Endothelial cell of umbilical vein (primary cell): ENCODE results near the gene OR5M3. TPM values are rescaled to one million over a fixed set of nuclear protein-coding genes. Genes with fewer than 3 reads are reported as not detected.

Experiments
- BruUV-seq: library from RNA; stranded (reverse); fragments of 400-500 nt; replicated peaks from 2 replicates; lab custom pipeline; 2021; lab: Mats Ljungman, UMichigan
- CTCF ChIA-PET: fragments of 300-600, 350-600 bp; sonication (Branson Sonifier 250); formaldehyde crosslinking; loops from one replicate; lab custom pipeline; 2021; ENCODE audit warnings: antibody characterized with exemption, inconsistent platforms; lab: Charles Lee
- POLR2A ChIA-PET: fragments of 300-600, 350-600 bp; sonication (Branson Sonifier 250); formaldehyde crosslinking; loops from one replicate; lab custom pipeline; 2021; ENCODE audit warnings: antibody characterized with exemption, inconsistent platforms; lab: Charles Lee
- DNase-seq: peaks from one replicate; pipeline ENCODE4 v3.0.0-alpha.2; 2011; ENCODE audit warnings: low read depth, low spot score
- FAIRE-seq: peaks from 2 replicates; lab custom pipeline; 2011; peaks lifted over from hg19 to GRCh38; lab: Jason Lieb, UNC
- H2AFZ ChIP-seq: 2 replicates; pipeline ENCODE4 v1.6.0; 2012; ENCODE audit warnings: low read depth, low read length, control low read depth, inconsistent platforms
- H3K27ac ChIP-seq: 2 replicates; pipeline ENCODE4 v1.5.1; 2011; ENCODE audit warnings: low read depth, mild to moderate bottlenecking, control low read depth, low read length, moderate library complexity; ENCODE audit not compliant: insufficient read depth
- H3K27me3 ChIP-seq, 2 experiments: 2 replicates each; pipeline versions ENCODE4 v1.6.0 to v1.6.1; 2011; ENCODE audit warnings: low read length in 2 of 2, mixed read lengths in 1 of 2; ENCODE audit not compliant: control insufficient read depth in 2 of 2, insufficient read depth in 2 of 2
- H3K36me3 ChIP-seq, 2 experiments: 2 replicates in 1 of 2; 3 replicates in 1 of 2; pipeline ENCODE4 v1.5.1; 2011; ENCODE audit warnings: low read length in 2 of 2, mild to moderate bottlenecking in 1 of 2, moderate library complexity in 1 of 2; ENCODE audit not compliant: control insufficient read depth in 2 of 2, insufficient read depth in 2 of 2; ENCODE audit errors: extremely low read depth in 1 of 2
- H3K4me1 ChIP-seq: 3 replicates; pipeline ENCODE4 v1.5.1; 2011; ENCODE audit warnings: mild to moderate bottlenecking, low read length; ENCODE audit not compliant: control insufficient read depth, insufficient read depth; ENCODE audit errors: extremely low read depth
- H3K4me2 ChIP-seq: 2 replicates; pipeline ENCODE4 v1.6.1; 2011; ENCODE audit warnings: low read length, control low read depth, mixed read lengths; ENCODE audit not compliant: insufficient read depth
- H3K4me3 ChIP-seq, 3 experiments: fragments of 200-600 bp in 1 of 3; sonication (generic), shearing (Covaris generic) in 1 of 3; replicated peaks in 1 of 3; 2 replicates each; pipeline ENCODE4 v1.5.1; 2011 to 2016; ENCODE audit warnings: control low read depth in 3 of 3, low read length in 3 of 3, mild to moderate bottlenecking in 2 of 3, inconsistent platforms in 1 of 3, low read depth in 1 of 3, moderate library complexity in 1 of 3; ENCODE audit not compliant: insufficient read depth in 1 of 3
- H3K79me2 ChIP-seq: 2 replicates; pipeline ENCODE4 v1.6.0; 2012; ENCODE audit warnings: low read length, inconsistent platforms; ENCODE audit not compliant: control insufficient read depth, insufficient read depth
- H3K9ac ChIP-seq: replicated peaks from 2 replicates; pipeline ENCODE3; 2011; ENCODE audit warnings: low read length, control low read depth; ENCODE audit not compliant: insufficient read depth; ENCODE audit errors: extremely low read depth
- H3K9me1 ChIP-seq: replicated peaks from 3 replicates; pipeline ENCODE4 v1.6.0; 2011; ENCODE audit warnings: mild to moderate bottlenecking, low read length; ENCODE audit not compliant: control insufficient read depth, insufficient read depth; ENCODE audit errors: extremely low read depth
- H3K9me3 ChIP-seq: replicated peaks from 2 replicates; pipeline ENCODE4 v1.5.1; 2012; ENCODE audit warnings: low read length, inconsistent platforms; ENCODE audit not compliant: control insufficient read depth, insufficient read depth
- H4K20me1 ChIP-seq: replicated peaks from 2 replicates; pipeline ENCODE3; 2011; ENCODE audit warnings: mild to moderate bottlenecking, low read length; ENCODE audit not compliant: control insufficient read depth, insufficient read depth; ENCODE audit errors: extremely low read depth
- EZH2 ChIP-seq: IDR thresholded peaks from 2 replicates; pipeline ENCODE4 v1.6.1; 2012; ENCODE audit warnings: borderline replicate concordance, low read depth, mild to moderate bottlenecking, moderate library complexity, low read length, inconsistent platforms; ENCODE audit not compliant: severe bottlenecking
- FOS ChIP-seq: IDR thresholded peaks from 2 replicates; pipeline ENCODE4 v1.6.1; 2011; ENCODE audit warnings: mild to moderate bottlenecking, low read length, moderate library complexity, borderline replicate concordance; ENCODE audit not compliant: insufficient read depth
- GATA2 ChIP-seq: IDR thresholded peaks from 2 replicates; pipeline ENCODE4 v1.7.0; 2011; ENCODE audit warnings: low read depth, mild to moderate bottlenecking, moderate library complexity, mixed read lengths, low read length; ENCODE audit not compliant: insufficient read length, insufficient read depth
- JUN ChIP-seq: IDR thresholded peaks from 2 replicates; pipeline ENCODE4 v1.6.1; 2011; ENCODE audit warnings: borderline replicate concordance, low read depth; ENCODE audit not compliant: insufficient read length, insufficient read depth
- MYC ChIP-seq: IDR thresholded peaks from one replicate; pipeline ENCODE4 v1.6.1; 2011; ENCODE audit warnings: mild to moderate bottlenecking, low read depth, low read length
- POLR2A ChIP-seq: IDR thresholded peaks from 2 replicates; pipeline ENCODE4 v1.6.1; 2012; ENCODE audit warnings: low read depth, mild to moderate bottlenecking, control low read depth, low read length
- POLR2AphosphoS5 ChIP-seq: IDR thresholded peaks from 2 replicates; pipeline ENCODE4 v1.6.1; 2012; ENCODE audit warnings: low read depth, mild to moderate bottlenecking, control low read depth, low read length, moderate library complexity; ENCODE audit not compliant: insufficient read depth
- dilution Hi-C: fragments of 300-500 bp; cut with MboI; formaldehyde crosslinking; loops from one replicate; pipeline ENCODE4 v1.15.0; 2019; ENCODE audit warnings: low sequenced_read_pairs; ENCODE audit not compliant: extremely low pct_ligation_motif_present
- intact Hi-C: fragments of 100-400 bp; cut with micrococcal nuclease; formaldehyde crosslinking; loops from one replicate; pipeline ENCODE4 v1.10.0; 2022
- polyA plus RNA-seq, 4 experiments: library from polyadenylated mRNA; depleted of rRNA in 3 of 4; stranded (reverse) in 3 of 4; unstranded in 1 of 4; fragments of >200 nt; gene quantifications; 2 replicates each; pipeline versions ENCODE4 v1.2.1 to v1.2.3, GENCODE V29; 2011 to 2012; ENCODE audit warnings: missing spikeins in 1 of 4
- total RNA-seq: library from RNA; stranded (reverse); gene quantifications from 2 replicates; pipeline ENCODE4 v1.2.3, GENCODE V29; 2021
- TF ChIP-seq, protein P1 (sequence below), 2 donors: IDR thresholded peaks; 1 replicate in 1 of 2; 2 replicates in 1 of 2; pipeline ENCODE4 v1.5.1; 2011; ENCODE audit warnings: low read length in 2 of 2, mild to moderate bottlenecking in 2 of 2, moderate library complexity in 2 of 2, control low read depth in 1 of 2, inconsistent platforms in 1 of 2, low read depth in 1 of 2; ENCODE audit not compliant: insufficient read depth in 1 of 2; ENCODE audit errors: extremely low read depth in 1 of 2
- TF ChIP-seq, protein P2 (sequence below): IDR thresholded peaks from 2 replicates; pipeline ENCODE4 v1.6.1; 2011; ENCODE audit not compliant: insufficient read depth, insufficient read length

The OR5M3 gene
- total and polyA plus RNA-seq, 2 donors (not counting 3 experiments of a cell fraction or from before 2014, with no cell fraction given) = not detected

DNA sequence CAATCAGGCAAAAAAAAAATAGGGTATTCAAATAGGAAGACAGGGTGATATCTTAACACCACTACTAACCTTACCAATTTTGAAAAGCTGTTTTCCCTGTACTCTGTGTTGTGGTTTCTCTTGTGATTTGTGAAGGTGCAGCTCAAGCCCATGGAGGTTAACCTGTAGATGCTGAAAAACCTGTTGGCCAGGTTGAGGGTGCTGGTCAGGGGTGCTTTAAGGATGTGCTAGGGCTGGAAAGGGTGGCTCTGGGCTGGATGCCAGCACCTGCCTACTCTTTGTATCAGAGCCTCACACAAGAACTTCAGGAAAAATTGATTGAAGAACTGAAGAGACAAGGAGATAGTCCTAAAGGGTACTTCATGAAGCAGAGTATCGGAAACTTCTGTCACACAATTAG is 36.3 kb upstream of the OR5M3 start:
- H3K27ac ChIP-seq = no peak overlapping the region
- H3K4me1 ChIP-seq = no peaks in the 10 kb centered on the region
- no peak overlapping the region for H3K4me3 ChIP-seq
- no peaks in the 10 kb centered on the region for H3K36me3 ChIP-seq
- H3K9ac ChIP-seq = no peak overlapping the region
- H3K79me2 ChIP-seq = no peaks in the 10 kb centered on the region
- no TSS peak for BruUV-seq
- no peaks in the 10 kb centered on the region for H4K20me1 ChIP-seq
- TF ChIP-seq MYC (no peak), POLR2A (no peak), FOS (no peak), EZH2 (no peak), POLR2AphosphoS5 (no peak), JUN (no peak)
- TF ChIP-seq, protein P1, sequence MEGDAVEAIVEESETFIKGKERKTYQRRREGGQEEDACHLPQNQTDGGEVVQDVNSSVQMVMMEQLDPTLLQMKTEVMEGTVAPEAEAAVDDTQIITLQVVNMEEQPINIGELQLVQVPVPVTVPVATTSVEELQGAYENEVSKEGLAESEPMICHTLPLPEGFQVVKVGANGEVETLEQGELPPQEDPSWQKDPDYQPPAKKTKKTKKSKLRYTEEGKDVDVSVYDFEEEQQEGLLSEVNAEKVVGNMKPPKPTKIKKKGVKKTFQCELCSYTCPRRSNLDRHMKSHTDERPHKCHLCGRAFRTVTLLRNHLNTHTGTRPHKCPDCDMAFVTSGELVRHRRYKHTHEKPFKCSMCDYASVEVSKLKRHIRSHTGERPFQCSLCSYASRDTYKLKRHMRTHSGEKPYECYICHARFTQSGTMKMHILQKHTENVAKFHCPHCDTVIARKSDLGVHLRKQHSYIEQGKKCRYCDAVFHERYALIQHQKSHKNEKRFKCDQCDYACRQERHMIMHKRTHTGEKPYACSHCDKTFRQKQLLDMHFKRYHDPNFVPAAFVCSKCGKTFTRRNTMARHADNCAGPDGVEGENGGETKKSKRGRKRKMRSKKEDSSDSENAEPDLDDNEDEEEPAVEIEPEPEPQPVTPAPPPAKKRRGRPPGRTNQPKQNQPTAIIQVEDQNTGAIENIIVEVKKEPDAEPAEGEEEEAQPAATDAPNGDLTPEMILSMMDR (IDR thresholded peaks at IDR 0.05; ENCODE audit: extremely low read depth in 1 of 2, insufficient read depth in 1 of 2, low read depth in 1 of 2, low read length in 2 of 2) = no peak
- ChIA-PET CTCF (no interaction called here), POLR2A (no interaction called here)
- intact Hi-C loops = no loop called here
- H3K9me3 ChIP-seq = peaks cover 3% of the 10 kb centered on the region
- dilution Hi-C loops = no loop called here
- no peaks in the 10 kb centered on the region for H3K9me1 ChIP-seq
- H3K27me3 ChIP-seq = no peaks in the 10 kb centered on the region
- DNase-seq (no peak), FAIRE-seq (no peak)
- H2AFZ ChIP-seq = no peak overlapping the region
- no peak overlapping the region for H3K4me2 ChIP-seq

DNA sequence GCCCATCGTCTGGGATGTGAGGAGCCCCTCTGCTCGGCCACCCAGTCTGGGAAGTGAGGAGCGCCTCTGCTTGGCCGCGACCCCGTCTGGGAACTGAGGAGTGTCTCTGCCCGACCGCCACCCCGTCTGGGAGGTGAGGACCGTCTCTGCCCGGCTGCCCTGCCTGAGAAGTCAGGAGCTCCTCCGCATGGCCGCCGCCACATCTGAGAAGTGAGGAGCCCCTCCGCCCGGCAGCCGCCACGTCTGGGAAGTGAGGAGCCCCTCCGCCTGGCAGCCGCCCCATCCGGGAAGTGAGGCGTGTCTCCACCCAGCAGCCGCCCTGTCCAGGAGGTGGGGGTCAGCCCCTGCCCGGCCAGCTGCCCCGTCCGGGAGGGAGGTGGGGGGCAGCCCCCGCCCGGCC is 23.9 kb upstream of the OR5M3 start:
- H3K9ac ChIP-seq = no peak overlapping the region
- CTCF ChIA-PET = no interaction called here
- no peak overlapping the region for H3K4me2 ChIP-seq
- no peaks in the 10 kb centered on the region for H3K4me1 ChIP-seq
- TF ChIP-seq MYC (no peak), FOS (no peak), POLR2A (no peak), JUN (no peak), GATA2 (no peak), EZH2 (no peak), POLR2AphosphoS5 (no peak)
- TF ChIP-seq, protein P2, sequence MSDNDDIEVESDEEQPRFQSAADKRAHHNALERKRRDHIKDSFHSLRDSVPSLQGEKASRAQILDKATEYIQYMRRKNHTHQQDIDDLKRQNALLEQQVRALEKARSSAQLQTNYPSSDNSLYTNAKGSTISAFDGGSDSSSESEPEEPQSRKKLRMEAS = no peak
- TF ChIP-seq, protein P1 (IDR thresholded peaks at IDR 0.05; ENCODE audit: extremely low read depth in 1 of 2, insufficient read depth in 1 of 2, low read depth in 1 of 2, low read length in 2 of 2) = no peak
- H3K27ac ChIP-seq = no peak overlapping the region
- H3K36me3 ChIP-seq = no peaks in the 10 kb centered on the region
- H3K79me2 ChIP-seq = no peaks in the 10 kb centered on the region
- no peak overlapping the region for H3K4me3 ChIP-seq
- DNase-seq (no peak), FAIRE-seq (no peak)
- H3K9me1 ChIP-seq = no peaks in the 10 kb centered on the region
- H4K20me1 ChIP-seq = no peaks in the 10 kb centered on the region
- dilution Hi-C loops = no loop called here
- no peak overlapping the region for H2AFZ ChIP-seq
- peaks cover 5% of the 10 kb centered on the region for H3K9me3 ChIP-seq
- POLR2A ChIA-PET = no interaction called here
- BruUV-seq = no TSS peak
- intact Hi-C loops = no loop called here
- no peaks in the 10 kb centered on the region for H3K27me3 ChIP-seq
